ENCODE results near the gene FTO.

Gene FTO

DNA sequence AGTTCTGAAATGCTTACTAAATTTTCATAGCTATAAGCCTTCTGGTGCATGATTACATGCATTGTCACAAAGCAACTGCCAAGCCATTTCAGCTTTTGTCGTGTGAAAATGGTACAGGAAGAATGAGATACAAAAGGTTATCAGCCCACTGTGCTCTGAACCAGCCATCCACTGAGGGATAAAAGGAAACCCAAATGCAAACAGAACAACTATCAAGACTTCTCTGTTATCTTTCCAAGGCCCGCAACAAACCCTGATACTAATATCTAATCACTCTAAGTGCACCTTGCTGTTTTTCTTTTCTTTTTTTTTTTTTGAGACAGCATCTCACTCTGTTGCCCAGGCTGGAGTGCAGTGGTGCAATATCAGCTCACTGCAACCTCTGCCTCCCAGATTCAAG, 109.0 kb downstream of the FTO start:
- H3K4me3 ChIP-seq (replicated peaks; ENCODE audit: low read depth, low read length), result no peak overlapping the region
- TF ChIP-seq, protein P1, sequence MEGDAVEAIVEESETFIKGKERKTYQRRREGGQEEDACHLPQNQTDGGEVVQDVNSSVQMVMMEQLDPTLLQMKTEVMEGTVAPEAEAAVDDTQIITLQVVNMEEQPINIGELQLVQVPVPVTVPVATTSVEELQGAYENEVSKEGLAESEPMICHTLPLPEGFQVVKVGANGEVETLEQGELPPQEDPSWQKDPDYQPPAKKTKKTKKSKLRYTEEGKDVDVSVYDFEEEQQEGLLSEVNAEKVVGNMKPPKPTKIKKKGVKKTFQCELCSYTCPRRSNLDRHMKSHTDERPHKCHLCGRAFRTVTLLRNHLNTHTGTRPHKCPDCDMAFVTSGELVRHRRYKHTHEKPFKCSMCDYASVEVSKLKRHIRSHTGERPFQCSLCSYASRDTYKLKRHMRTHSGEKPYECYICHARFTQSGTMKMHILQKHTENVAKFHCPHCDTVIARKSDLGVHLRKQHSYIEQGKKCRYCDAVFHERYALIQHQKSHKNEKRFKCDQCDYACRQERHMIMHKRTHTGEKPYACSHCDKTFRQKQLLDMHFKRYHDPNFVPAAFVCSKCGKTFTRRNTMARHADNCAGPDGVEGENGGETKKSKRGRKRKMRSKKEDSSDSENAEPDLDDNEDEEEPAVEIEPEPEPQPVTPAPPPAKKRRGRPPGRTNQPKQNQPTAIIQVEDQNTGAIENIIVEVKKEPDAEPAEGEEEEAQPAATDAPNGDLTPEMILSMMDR (IDR thresholded peaks at IDR 0.05; ENCODE audit: low read depth, low read length, missing control alignments), result no peak

DNA sequence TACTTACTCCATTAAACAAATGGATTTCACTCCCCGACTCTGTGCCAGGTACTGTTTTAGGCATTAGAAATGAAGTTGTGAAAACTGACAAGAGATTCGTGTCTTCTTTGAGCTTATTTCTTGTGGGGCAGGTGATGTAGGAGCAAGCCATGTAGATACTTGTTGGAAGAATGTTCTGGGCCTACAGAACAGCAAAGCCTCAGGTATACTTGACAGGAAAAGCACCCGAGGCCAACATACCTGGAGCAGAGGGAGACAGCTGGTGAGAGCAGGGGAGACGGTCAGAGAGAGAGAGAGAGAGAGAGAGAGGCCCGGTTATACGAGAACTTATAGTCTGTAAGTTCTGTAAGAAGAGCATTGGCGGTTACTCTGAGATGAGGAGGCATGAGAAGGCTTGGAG, 110.8 kb downstream of the FTO start:
- H3K4me3 ChIP-seq (replicated peaks; ENCODE audit: low read depth, low read length), result no peak overlapping the region
- no peak for DNase-seq (ENCODE audit: extremely low read depth, low read depth)
- TF ChIP-seq, protein P1 (IDR thresholded peaks at IDR 0.05; ENCODE audit: low read depth, low read length, missing control alignments), result no peak

More for the DNA sequence above, 109.0 kb downstream of the FTO start:
- no peak for DNase-seq (ENCODE audit: extremely low read depth, low read depth)

DNA sequence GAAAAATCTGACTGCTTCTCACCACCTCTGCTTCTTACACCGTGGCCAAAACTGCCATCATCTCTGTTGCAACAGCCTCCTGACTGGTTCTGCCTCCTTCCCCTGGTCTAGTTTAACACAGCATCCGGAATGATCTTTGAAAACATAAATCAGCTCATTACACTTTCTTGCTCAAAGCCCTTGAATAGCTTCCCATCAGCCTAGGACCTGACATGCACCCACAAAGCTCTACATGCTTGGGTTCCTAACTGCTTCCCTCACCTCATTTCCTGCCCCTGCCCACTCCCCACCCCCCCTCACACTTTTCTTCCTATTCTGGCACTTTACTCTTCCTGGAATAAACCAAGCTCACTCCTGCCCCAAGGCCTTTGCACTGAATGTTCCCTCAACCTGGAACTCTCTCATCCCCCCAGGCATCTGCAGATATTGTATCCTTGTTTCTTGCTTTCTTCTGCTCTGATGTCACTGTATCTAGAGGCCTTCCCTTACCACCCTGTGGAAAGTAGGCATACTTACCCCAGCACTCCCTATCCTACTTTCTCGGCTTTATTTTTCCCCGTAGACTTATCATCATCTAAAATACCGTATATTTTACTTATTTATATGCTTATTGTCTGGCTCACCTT, 112.4 kb downstream of the FTO start:
- TF ChIP-seq, protein P1 (IDR thresholded peaks at IDR 0.05; ENCODE audit: low read depth, low read length, missing control alignments), result no peak
- no peak for DNase-seq (ENCODE audit: extremely low read depth, low read depth)
- no peak overlapping the region for H3K4me3 ChIP-seq (replicated peaks; ENCODE audit: low read depth, low read length)

DNA sequence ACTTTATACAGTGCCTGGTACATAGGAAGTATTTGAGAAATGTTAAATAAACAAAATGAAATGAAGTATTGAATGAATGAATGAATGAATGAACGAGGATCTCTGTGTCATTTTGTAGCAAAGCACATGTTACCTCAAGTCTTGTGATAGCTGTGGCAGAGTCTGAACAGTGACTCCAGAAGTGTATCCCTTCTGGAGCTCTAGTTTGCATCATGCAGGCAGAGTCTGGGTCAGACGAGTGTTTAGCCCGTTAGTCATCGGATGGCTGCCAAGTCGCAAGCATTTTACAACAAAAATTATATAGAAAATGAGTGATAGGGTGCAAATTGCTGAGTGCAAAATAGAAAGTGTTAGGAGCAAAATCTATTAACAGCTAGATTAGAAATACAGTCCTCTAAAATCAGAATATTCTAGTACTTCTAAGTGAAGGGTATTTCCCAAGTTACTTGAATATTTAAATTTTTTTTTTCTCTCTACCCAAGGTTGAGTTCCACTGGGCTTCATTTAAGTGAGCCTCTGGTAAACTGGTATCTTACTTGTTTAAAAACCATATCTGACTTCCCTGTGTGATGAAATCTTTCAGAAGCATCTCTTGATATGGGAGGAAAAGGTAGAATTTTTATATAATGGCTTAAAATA, 113.3 kb downstream of the FTO start:
- H3K4me3 ChIP-seq (replicated peaks; ENCODE audit: low read depth, low read length), result no peak overlapping the region
- peak; percentile 70 for DNase-seq (ENCODE audit: extremely low read depth, low read depth)
- TF ChIP-seq, protein P1 (IDR thresholded peaks at IDR 0.05; ENCODE audit: low read depth, low read length, missing control alignments), result no peak

DNA sequence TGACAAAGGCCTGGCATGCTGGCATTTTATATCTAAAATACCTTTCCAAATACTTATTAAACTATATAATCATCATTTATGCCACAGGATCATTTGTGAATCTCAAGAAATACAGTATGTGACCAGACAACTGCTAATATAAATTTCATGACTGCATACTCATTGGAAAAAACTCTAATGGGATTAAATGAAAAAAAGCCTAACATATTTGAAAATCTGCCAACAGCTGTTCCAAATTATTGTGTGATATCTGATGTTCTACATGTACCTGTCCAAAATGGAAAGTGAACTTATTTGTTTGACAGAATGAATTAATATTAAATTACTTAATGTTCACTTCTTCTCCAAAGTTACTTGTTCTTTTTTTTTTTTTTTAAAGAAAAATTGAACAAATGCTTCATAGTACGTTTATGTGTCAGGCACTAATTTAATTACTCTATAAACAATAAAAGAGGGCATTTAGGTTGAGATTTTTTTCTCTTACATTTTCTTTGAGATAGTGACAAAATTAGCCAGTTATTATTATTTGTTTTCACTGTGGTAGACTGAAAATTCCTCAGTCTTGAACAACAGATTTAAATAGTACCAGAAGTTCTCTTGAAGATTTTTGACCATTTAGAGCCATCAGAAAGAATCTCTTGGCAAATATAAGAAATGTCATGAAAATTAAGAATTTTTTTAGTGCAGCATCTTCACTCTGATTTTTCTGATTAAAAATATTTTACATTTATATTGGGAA, 114.0 kb downstream of the FTO start:
- no peak for DNase-seq (ENCODE audit: extremely low read depth, low read depth)
- TF ChIP-seq, protein P1 (IDR thresholded peaks at IDR 0.05; ENCODE audit: low read depth, low read length, missing control alignments), result no peak
- no peak overlapping the region for H3K4me3 ChIP-seq (replicated peaks; ENCODE audit: low read depth, low read length)

DNA sequence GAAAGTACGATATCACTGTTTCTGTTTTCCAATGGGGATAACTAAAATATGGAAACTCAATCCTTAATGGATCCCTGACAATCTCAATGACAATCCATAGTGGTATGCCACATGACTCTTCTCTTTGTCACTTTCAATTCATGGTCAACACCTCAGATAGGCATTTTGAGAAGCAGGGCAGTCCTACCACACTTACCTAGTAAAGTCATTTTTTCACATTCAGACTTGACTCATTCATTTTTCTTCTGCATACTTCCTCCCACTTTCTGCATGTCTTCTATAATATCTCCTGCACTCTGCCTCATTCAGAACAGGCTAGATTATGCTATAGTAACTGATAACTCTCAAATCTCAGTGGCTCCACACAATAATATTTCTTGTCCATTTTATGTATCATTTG, 117.5 kb downstream of the FTO start:
- TF ChIP-seq, protein P1 (IDR thresholded peaks at IDR 0.05; ENCODE audit: low read depth, low read length, missing control alignments), result no peak
- DNase-seq (ENCODE audit: extremely low read depth, low read depth), result no peak

More for the DNA sequence above, 117.5 kb downstream of the FTO start:
- no peak overlapping the region for H3K4me3 ChIP-seq (replicated peaks; ENCODE audit: low read depth, low read length)

Data from HFF-Myc (cell line).